K562 (cell line): Measurements from ENCODE around the gene CREB3L2. TPM values are rescaled to one million over a fixed set of nuclear protein-coding genes. Genes with fewer than 3 reads are reported as not detected.

Source experiments
- MGA ChIP-seq: fragments of 450-650 bp; IDR thresholded peaks from 2 replicates; pipeline ENCODE4 v1.6.1; 2016; ENCODE audit warnings: mild to moderate bottlenecking, moderate library complexity
- MYC ChIP-seq, 2 experiments: fragments of 250-450 bp in 1 of 2; sonication (Bioruptor Pico) in 1 of 2; IDR thresholded peaks; 2 replicates each; pipeline versions ENCODE4 v1.5.1 to v1.6.1; 2012 to 2021; ENCODE audit warnings: low read depth in 2 of 2, borderline replicate concordance in 1 of 2, improper control_type of control experiment in 1 of 2, low read length in 1 of 2, mild to moderate bottlenecking in 1 of 2, moderate library complexity in 1 of 2
- U2AF1 ChIP-seq: fragments of 200-400 bp; formaldehyde crosslinking; optimal IDR thresholded peaks from 2 replicates; pipeline ENCODE3; 2017; ENCODE audit warnings: mild to moderate bottlenecking, low read depth, low read length, moderate library complexity
- polyA plus RNA-seq, 8 experiments: library from polyadenylated mRNA; depleted of rRNA in 4 of 8; stranded (reverse) in 5 of 8; unstranded in 3 of 8; fragments of >200 nt; fragmentation: Nextera tagmentation in 2 of 8; fragmentation: Illumina TruSeq in 1 of 8; extraction: Ambion mirVana in 2 of 8; extraction: Trizol in 1 of 8; gene quantifications; 2 replicates each; pipeline versions ENCODE4 v1.2.1 to v1.2.3, GENCODE V29; 2011 to 2014; ENCODE audit warnings: inconsistent platforms in 1 of 8, missing spikeins in 1 of 8
- total RNA-seq, 7 experiments: library from RNA; depleted of rRNA in 6 of 7; stranded (reverse); fragments of >200 nt in 6 of 7; fragmentation: Illumina TruSeq in 2 of 7; extraction: Trizol in 2 of 7; gene quantifications; 2 replicates each; pipeline versions ENCODE4 v1.2.1 to v1.2.3, GENCODE V29; 2011 to 2021; ENCODE audit warnings: low replicate concordance in 1 of 7

CREB3L2 gene
- total and polyA plus RNA-seq, 9 of the 15 experiments (the other 6 are each of a cell fraction or from before 2014, with no cell fraction given) = 7.1 to 45.6 (median 15.8) TPM

- peak; percentile 84 for TF ChIP-seq MGA
- no peak for TF ChIP-seq U2AF1
- peak; percentile 84 for TF ChIP-seq MYC (IDR thresholded peaks at IDR 0.05; ENCODE audit: low read depth, low read length)
- no peak for TF ChIP-seq MYC (CRISPR knock-in tag; IDR thresholded peaks at IDR 0.05; ENCODE audit: borderline replicate concordance, low read depth)
- TF ChIP-seq, all 486 proteins: peak for 57
Observed at GRCh38 chr7:137940656-137941518, 61.0 kb downstream of the CREB3L2 start (continued).
